Peyer's patch (tissue), 4 donors: ENCODE measurements around the gene PPP1R3F.

ENCODE experiments used
- CTCF ChIP-seq, 6 experiments: fragments of 450-650 bp in 4 of 6; fragments of 200-600 bp in 2 of 6; sonication (generic) in 1 of 6; IDR thresholded peaks; one replicate each; pipeline ENCODE4 v1.5.1; 2017 to 2019; ENCODE audit warnings: antibody characterized with exemption in 6 of 6, mild to moderate bottlenecking in 3 of 6, moderate library complexity in 1 of 6
- POLR2A ChIP-seq, 2 donors: fragments of 450-650 bp; IDR thresholded peaks; one replicate each; pipeline ENCODE4 v1.5.1; 2017; ENCODE audit warnings: antibody characterized with exemption in 2 of 2, mild to moderate bottlenecking in 2 of 2, moderate library complexity in 2 of 2

GRCh38 chrX:49249071-49249470 is 20.5 kb upstream of the PPP1R3F start:
- TF ChIP-seq CTCF (IDR thresholded peaks at IDR 0.05) (no peak), POLR2A (IDR thresholded peaks at IDR 0.05) (no peak)
